GM13977 (cell line): ENCODE data around the gene VPS37D.
"Not testable (repeated sequence)": the region's sequence is repeated elsewhere in the genome, so short reads cannot be mapped to it uniquely, and the experiment has no call there.

Experiments
- DNase-seq: peaks from one replicate; pipeline ENCODE4 v3.0.0; 2012; ENCODE audit warnings: low spot score
- CTCF ChIP-seq: IDR thresholded peaks from 2 replicates; pipeline ENCODE4 v1.5.1; 2012; ENCODE audit warnings: mild to moderate bottlenecking, control low read depth; ENCODE audit not compliant: insufficient read depth; ENCODE audit errors: extremely low read depth, missing control alignments
- in situ Hi-C: fragments of 300-500 bp; cut with MboI; formaldehyde crosslinking; loops from one replicate; pipeline ENCODE4 v1.12.0; 2022; ENCODE audit warnings: low sequenced_read_pairs, low pct_unique_long_range_greater_than_20kb, mixed read lengths, inconsistent platforms; ENCODE audit not compliant: unreplicated experiment

The VPS37D gene

GRCh38 chr7:73704640-73705550 is 37.3 kb downstream of the VPS37D start:
- in situ Hi-C loops: no loop called here
- no peak for DNase-seq
- no peak for TF ChIP-seq CTCF

- DNase-seq: no peak
- in situ Hi-C loops: no loop called here
Observed at GRCh38 chr7:73705551-73705920, 37.9 kb downstream of the VPS37D start.

GRCh38 chr7:73706126-73707044 is 38.8 kb downstream of the VPS37D start:
- no peak for DNase-seq
- TF ChIP-seq CTCF: no peak
- in situ Hi-C loops: no loop called here

More at GRCh38 chr7:73705551-73705920, 37.9 kb downstream of the VPS37D start:
- TF ChIP-seq CTCF: no peak

GRCh38 chr7:73707045-73707631 is 39.5 kb downstream of the VPS37D start:
- no peak for TF ChIP-seq CTCF
- DNase-seq: no peak
- in situ Hi-C loops: no loop called here

- DNase-seq: no peak
- no peak for TF ChIP-seq CTCF
- in situ Hi-C loops: no loop called here
Observed at GRCh38 chr7:73708961-73709549, 41.4 kb downstream of the VPS37D start.

GRCh38 chr7:73712773-73713172 is 45.1 kb downstream of the VPS37D start:
- in situ Hi-C loops: no loop called here
- TF ChIP-seq CTCF: no peak
- DNase-seq: no peak

GRCh38 chr7:73713319-73713718 is 45.7 kb downstream of the VPS37D start:
- in situ Hi-C loops, DNase-seq: not testable (repeated sequence)
